HG02885 (cell line): ENCODE results near the gene GSTM1.

Source experiments
- ATAC-seq: cut with Tn5 transposase; IDR thresholded peaks from one replicate; pipeline ENCODE4 v1.9.1; 2021; ENCODE audit warnings: mild to moderate bottlenecking; ENCODE audit not compliant: unreplicated experiment, poor library complexity

Gene GSTM1

GRCh38 chr1:109687641-109688499 lies at the start of gene GSTM1:
Gene GSTM1 (plus strand): TSS chr1:109687817. CDS start chr1:109687874, 57 bp downstream.
- peak; percentile 99 for ATAC-seq

GRCh38 chr1:109639063-109639840 lies 48.4 kb upstream of the GSTM1 start:
- no peak for ATAC-seq

DNA sequence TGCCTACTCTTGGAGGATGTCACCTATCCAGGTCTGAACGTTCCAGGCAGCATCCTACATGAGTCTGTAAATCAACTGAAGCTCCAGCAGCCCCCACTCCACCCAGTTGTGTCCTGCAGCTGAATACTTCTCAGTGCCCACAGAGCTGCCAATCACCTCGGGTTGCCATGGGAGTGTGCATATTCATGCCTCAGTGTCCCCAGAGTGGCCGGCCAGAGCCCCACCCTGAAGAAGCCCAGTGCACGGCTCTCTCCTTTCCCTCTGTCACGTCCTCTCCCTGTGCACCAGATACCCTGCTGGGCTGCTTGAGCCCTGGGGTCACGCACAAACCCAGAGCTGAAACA lies 47.8 kb upstream of the GSTM1 start:
- no peak for ATAC-seq

DNA sequence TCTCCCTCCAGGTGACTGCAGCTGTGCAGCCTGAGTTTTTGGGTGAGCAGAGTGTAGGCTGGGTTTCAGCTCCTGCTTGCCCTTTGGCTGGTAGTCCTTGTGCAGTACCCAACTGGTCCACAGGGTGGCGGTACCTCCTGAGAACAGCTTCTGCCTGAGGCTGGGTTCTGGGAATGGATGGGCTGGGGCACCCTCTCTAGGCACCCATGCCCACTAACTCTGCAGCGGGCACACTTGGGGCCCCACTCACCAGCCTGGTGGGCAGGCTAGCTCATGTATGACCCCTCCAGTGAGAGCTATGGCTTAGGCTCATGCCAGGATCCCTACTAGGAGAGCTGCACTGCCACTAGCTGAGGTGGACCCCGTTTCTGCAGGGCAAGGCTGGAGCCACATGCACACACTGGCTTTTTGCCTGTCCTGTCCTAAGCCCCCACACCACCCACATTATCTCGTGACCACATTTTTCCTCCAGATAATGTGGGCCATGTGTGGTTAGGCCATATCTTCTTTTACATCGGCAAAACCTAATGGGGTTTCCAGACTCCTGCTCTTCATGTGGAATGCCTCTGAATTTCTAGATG lies 47.2 kb upstream of the GSTM1 start:
- peak; percentile 60 for ATAC-seq

DNA sequence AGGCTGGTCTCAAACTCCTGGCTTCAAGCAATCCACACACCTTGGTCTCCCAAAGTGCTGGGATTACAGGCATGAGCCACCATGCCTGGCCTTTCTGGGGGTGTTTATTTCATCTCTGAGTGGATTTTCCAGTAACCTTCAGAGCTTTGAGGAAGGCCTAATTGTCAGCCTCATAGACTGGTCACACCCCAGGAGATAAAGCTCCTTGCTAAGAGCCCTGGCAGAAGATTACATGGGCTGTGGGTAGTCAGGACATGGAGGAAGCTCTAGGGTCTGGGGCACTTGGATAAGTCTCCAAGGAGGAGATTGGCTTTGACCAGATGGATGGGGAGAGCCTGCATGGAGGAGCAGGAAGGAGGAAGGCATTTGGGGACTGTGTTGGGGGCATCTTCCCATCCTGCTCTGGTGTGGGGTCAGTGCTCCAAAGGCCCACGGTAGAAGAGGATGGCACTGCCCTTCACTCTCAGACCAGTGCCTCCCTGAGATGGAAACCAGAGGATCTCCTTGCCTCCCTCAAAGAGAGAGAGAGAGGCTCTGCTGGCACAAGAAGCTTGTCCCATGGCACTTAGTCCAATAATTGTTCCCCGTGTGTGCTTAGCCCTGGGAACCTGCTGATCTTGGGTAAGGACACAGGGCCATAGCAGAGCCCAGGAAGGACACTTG lies 46.4 kb upstream of the GSTM1 start:
- no peak for ATAC-seq

GRCh38 chr1:109641861-109642260 lies 45.8 kb upstream of the GSTM1 start:
- no peak for ATAC-seq

DNA sequence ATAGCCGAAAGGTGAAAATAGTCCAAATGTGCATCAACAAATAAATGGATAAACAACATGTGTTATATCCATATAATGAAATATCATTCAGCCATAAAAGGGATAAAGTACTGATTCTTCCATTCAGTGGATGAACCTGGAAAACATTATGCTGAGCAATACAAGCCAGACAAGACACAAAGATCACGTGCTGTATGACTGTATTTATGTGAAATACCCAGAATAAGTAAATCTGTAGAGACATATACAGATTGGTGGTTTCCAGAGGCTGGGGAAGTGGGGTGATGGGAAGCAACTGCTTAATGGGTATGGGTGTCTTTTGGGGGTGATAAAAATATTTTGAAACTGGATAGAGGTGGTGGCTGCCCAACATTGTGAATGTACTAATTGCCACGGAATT lies 45.0 kb upstream of the GSTM1 start:
- no peak for ATAC-seq

- peak; percentile 88 for ATAC-seq
Measured at GRCh38 chr1:109643385-109644230, 44.0 kb upstream of the GSTM1 start.

DNA sequence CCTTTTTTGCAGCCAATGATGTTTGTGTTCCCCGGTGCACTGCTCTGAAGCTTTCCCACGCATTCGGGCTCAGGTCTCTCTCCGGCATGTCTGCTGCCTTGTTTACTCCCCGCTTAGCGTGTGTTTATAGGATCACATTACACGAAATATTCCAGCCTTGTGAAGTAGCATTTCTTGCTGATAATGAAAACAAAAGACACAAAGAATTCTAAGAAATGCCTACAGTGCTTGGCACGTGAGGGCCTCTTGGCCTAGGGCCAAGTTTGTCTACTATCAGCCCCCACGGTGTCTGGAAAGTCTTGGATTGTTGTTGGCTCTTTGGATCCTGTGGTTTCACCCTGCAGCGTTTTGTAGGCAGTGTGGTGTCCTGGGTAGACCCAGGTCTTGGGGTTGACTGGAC lies 42.9 kb upstream of the GSTM1 start:
- ATAC-seq, result no peak

- no peak for ATAC-seq
Measured at GRCh38 chr1:109649491-109649914, 38.1 kb upstream of the GSTM1 start.

DNA sequence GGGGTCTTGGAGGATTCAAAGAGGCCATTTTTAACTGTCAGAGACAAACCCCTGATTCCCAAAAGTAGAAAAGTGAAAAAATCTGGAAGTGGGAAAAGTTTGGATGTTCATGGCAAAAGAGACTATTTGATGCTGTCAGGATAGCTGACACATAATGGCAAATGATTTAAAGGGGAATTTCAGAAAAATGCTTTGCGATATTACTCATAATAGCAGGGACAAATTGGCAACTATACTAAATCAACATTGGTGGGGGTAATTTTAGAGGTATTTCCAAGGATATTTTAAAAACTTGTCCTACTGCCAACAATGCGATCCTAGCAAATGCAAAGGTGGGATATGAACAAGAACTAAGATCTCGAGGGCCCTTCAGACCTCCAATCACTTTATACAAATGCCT lies 37.0 kb upstream of the GSTM1 start:
- no peak for ATAC-seq

DNA sequence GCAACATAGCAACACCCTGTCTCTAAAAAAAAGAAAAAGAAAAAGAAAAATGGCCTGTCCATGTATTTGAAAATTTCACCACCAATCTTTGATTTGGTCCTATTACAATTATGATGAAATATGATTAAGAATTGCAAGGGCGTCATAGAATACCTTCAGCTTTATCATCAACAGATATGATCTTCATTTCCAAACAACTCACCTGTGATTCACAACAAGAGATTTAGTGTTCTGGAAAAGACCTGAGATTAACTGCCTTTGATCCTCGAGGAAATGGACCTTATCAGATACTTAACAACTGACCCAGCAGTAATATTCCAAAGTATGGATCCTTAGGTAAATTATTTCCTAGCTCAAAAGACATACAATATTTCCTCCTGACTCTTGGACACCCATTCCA lies 35.2 kb upstream of the GSTM1 start:
- no peak for ATAC-seq

DNA sequence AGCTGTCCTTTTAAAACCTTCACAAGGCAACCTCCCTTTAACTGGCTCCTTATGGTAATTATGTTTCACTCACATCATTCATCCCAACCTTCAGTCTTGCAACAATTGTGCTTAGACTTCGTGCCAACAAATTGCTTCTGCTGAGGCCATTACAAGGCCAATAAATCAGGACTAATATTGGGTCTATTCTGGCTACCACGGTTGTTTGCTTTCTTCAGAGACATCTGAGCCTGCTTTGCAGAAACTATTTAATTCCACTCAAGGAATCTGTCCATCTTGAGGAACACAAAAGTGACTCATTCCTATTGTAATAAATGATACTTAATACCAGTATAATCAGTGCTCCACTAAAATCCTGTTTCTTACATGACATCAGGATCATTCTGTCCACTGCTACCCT lies 34.3 kb upstream of the GSTM1 start:
- no peak for ATAC-seq

DNA sequence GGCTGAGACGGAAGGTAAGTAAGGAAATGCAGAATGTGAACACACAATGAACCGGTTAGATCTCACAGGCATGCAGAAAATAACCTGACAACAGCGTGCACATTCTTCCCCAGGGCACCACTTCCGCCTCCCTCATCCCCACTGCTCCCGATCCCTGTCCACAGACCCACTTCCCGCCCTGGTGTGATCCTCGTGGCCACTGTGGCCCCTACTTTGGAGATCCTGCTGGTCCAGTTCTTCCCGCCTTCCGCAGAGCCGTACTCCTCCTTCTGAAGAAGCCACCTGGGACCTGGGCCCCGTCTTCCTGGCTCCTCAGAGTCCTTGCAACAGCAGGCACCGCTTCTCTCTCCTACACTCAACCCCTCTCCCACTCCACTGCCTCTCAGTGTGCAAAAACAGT lies 33.1 kb upstream of the GSTM1 start:
- ATAC-seq, result no peak

- ATAC-seq, result peak; percentile 94
Measured at GRCh38 chr1:109655615-109656519, 31.8 kb upstream of the GSTM1 start, which contains the start of gene GSTM4. Gene GSTM4 (plus strand): TSS chr1:109656099. CDS start chr1:109656390, 291 bp downstream.

DNA sequence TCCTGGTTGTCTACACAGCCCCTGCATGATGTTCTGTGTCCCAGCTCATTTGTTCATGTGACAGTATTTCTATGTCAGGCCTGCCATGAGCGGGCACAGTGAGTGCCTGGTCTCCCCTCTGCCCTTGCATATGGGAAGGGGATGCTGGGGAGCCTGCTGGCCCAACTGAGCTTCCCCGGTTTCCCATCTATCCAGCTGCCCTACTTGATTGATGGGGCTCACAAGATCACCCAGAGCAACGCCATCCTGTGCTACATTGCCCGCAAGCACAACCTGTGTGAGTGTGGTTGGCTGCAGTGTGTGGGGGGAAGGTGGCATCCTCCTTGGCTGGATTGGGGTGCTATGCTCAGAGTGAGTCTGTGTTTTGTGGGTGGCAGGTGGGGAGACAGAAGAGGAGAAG lies 30.2 kb upstream of the GSTM1 start:
- ATAC-seq, result no peak

DNA sequence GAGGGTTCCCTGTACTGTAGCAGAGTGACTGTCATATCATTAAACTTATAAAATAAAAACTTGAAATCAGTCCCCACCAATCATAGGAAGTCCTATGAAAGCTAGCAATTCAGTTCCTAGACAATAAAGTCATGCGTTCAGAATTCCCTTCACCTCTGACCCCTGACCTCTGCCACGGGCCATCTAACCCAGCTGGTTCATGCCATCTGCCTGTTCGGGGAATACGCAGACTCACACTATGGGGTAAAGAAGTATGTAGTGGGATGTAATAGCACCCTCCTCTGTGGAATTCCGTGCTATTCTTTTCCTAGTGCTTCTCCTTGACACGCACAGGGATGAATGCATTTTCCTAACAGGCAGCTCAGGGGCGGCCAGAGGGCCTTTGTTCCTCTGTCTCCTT lies 29.6 kb upstream of the GSTM1 start:
- no peak for ATAC-seq

- ATAC-seq, result no peak
Measured at GRCh38 chr1:109658533-109659042, 29.0 kb upstream of the GSTM1 start.

GRCh38 chr1:109659145-109659544 lies 28.5 kb upstream of the GSTM1 start:
- no peak for ATAC-seq
